OCI-LY7 (cell line): Measurements from ENCODE around the gene ATF6B. TPM values are rescaled to one million over a fixed set of nuclear protein-coding genes. Genes with fewer than 3 reads are reported as not detected.

ENCODE experiments used
- BruUV-seq: library from RNA; stranded (reverse); fragments of 400-500 nt; replicated peaks from 2 replicates; lab custom pipeline; 2021; lab: Mats Ljungman, UMichigan
- CTCF ChIA-PET: fragments of 300-600 bp; sonication (Branson Sonifier 250); formaldehyde crosslinking; loops from one replicate; lab custom pipeline; 2022; ENCODE audit warnings: antibody characterized with exemption; ENCODE audit not compliant: unreplicated experiment; lab: Charles Lee
- POLR2A ChIA-PET: fragments of 300-600 bp; sonication (Branson Sonifier 250); formaldehyde crosslinking; loops from one replicate; lab custom pipeline; 2022; ENCODE audit warnings: antibody characterized with exemption; lab: Charles Lee
- DNase-seq: peaks from one replicate; pipeline ENCODE4 v3.0.0-alpha.2; 2015; ENCODE audit warnings: low spot score
- H2AFZ ChIP-seq: fragments of 200-600 bp; sonication (generic), shearing (Covaris generic); 2 replicates; pipeline ENCODE4 v1.6.1; 2014; ENCODE audit warnings: mild to moderate bottlenecking, antibody characterized with exemption, low read length, moderate library complexity
- H3K27ac ChIP-seq: fragments of 200-600 bp; sonication (generic); 2 replicates; pipeline ENCODE4 v1.5.1; 2014; ENCODE audit warnings: mixed run types, low read depth, mild to moderate bottlenecking, moderate library complexity, low read length, inconsistent platforms; ENCODE audit not compliant: poor library complexity, severe bottlenecking
- H3K36me3 ChIP-seq: fragments of 200-600 bp; sonication (generic); 2 replicates; pipeline ENCODE4 v1.6.1; 2014; ENCODE audit warnings: mild to moderate bottlenecking, antibody characterized with exemption, low read length, moderate library complexity, mixed read lengths; ENCODE audit not compliant: insufficient read depth
- H3K4me1 ChIP-seq: fragments of 200-600 bp; sonication (generic); 2 replicates; pipeline ENCODE4 v1.5.1; 2014; ENCODE audit warnings: mild to moderate bottlenecking, low read length; ENCODE audit not compliant: insufficient read depth, poor library complexity, severe bottlenecking
- H3K4me2 ChIP-seq: fragments of 200-600 bp; sonication (generic); 2 replicates; pipeline ENCODE4 v1.6.1; 2014; ENCODE audit warnings: mild to moderate bottlenecking, low read length
- H3K4me3 ChIP-seq: fragments of 200-600 bp; sonication (generic); 2 replicates; pipeline ENCODE4 v1.5.1; 2014; ENCODE audit warnings: mild to moderate bottlenecking, low read depth, low read length; ENCODE audit not compliant: poor library complexity, severe bottlenecking
- H3K79me2 ChIP-seq: fragments of 200-600 bp; sonication (generic); 2 replicates; pipeline ENCODE4 v1.6.1; 2016; ENCODE audit warnings: low read depth, mild to moderate bottlenecking, low read length, moderate library complexity, mixed read lengths; ENCODE audit not compliant: insufficient read depth
- H3K9me2 ChIP-seq: fragments of 200-600 bp; sonication (generic); 2 replicates; pipeline ENCODE4 v1.6.1; 2016; ENCODE audit warnings: mild to moderate bottlenecking, low read length, mixed read lengths; ENCODE audit not compliant: insufficient read depth
- H3K9me3 ChIP-seq: fragments of 200-600 bp; sonication (generic); 2 replicates; pipeline ENCODE4 v1.6.1; 2014; ENCODE audit warnings: mild to moderate bottlenecking, mixed run types, low read length, mixed read lengths
- H4K20me1 ChIP-seq: fragments of 200-600 bp; sonication (generic); 2 replicates; pipeline ENCODE4 v1.6.1; 2014; ENCODE audit warnings: mild to moderate bottlenecking, antibody characterized with exemption, low read length, moderate library complexity, mixed read lengths; ENCODE audit not compliant: insufficient read depth
- EZH2phosphoT487 ChIP-seq: fragments of 200-600 bp; sonication (generic); IDR thresholded peaks from 2 replicates; pipeline ENCODE4 v1.6.1; 2018; ENCODE audit warnings: low read depth, borderline replicate concordance, mild to moderate bottlenecking, mixed run types, antibody characterized with exemption, low read length, moderate library complexity, mixed read lengths
- intact Hi-C: fragments of 100-400 bp; cut with micrococcal nuclease; formaldehyde crosslinking; loops from one replicate; pipeline ENCODE4 v1.10.0; 2022; ENCODE audit not compliant: unreplicated experiment
- total RNA-seq, 2 experiments: library from RNA; depleted of rRNA in 1 of 2; stranded (reverse); fragments of >200 nt in 1 of 2; shearing (Covaris generic) in 1 of 2; gene quantifications; 2 replicates each; pipeline ENCODE4 v1.2.3, GENCODE V29; 2014 to 2022
- TF ChIP-seq, protein P1 (sequence below): fragments of 200-600 bp; sonication (generic); conservative IDR thresholded peaks from 2 replicates; pipeline ENCODE4 v1.5.1; 2014; ENCODE audit warnings: mild to moderate bottlenecking, antibody characterized with exemption, low read length, moderate library complexity, mixed read lengths

Gene ATF6B
- total RNA-seq, 2 experiments from 2014 or later, result 57.7 to 122 TPM

DNA sequence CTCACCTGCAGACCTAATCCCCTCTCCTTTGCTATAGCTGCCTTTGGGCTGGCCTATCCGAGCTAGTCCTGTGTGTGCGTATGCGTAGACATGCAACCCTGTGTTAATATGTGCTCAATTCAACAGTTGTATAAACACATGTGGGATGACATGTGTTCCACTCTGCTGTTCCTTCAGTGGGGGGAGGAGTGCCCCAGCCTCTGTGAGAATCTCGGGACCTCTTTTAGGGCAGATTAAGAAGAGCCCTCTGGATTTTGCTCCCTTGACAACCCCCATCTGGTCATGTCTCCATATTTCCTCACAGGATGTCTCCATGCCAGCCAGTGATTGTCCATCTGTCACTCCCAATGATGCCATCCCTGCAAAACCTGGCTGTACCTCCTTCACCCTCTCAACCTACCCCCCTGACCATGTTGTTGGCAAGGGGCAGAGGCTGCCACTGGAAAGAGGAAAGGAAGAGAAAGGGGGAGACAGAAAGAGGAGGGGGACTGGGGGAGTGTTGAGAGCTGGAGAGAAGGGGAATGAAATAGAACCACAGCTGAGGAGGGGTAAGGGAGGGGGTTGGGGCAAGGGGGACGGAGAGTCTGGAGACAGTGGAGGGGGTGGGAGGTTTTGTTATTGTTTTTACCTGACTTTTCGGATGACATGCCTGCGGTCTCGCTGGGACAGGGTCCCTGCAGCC lies 23.3 kb upstream of the ATF6B start:
- BruUV-seq, result no TSS peak
- intact Hi-C loops, result no loop called here
- Histone ChIP-seq H3K27ac (no peak overlapping the region), H3K4me1 (peaks cover 23% of the 10 kb centered on the region), H3K79me2 (no peaks in the 10 kb centered on the region; the same call in 1 of the 2 replicates), H4K20me1 (no peaks in the 10 kb centered on the region), H3K9me3 (no peaks in the 10 kb centered on the region), H3K9me2 (no peaks in the 10 kb centered on the region), H3K4me2 (no peak overlapping the region), H3K4me3 (no peak overlapping the region), H3K36me3 (peaks cover 7% of the 10 kb centered on the region), H2AFZ (no peak overlapping the region)
- no peak for DNase-seq
- CTCF ChIA-PET, result no interaction called here
- TF ChIP-seq, protein P1, sequence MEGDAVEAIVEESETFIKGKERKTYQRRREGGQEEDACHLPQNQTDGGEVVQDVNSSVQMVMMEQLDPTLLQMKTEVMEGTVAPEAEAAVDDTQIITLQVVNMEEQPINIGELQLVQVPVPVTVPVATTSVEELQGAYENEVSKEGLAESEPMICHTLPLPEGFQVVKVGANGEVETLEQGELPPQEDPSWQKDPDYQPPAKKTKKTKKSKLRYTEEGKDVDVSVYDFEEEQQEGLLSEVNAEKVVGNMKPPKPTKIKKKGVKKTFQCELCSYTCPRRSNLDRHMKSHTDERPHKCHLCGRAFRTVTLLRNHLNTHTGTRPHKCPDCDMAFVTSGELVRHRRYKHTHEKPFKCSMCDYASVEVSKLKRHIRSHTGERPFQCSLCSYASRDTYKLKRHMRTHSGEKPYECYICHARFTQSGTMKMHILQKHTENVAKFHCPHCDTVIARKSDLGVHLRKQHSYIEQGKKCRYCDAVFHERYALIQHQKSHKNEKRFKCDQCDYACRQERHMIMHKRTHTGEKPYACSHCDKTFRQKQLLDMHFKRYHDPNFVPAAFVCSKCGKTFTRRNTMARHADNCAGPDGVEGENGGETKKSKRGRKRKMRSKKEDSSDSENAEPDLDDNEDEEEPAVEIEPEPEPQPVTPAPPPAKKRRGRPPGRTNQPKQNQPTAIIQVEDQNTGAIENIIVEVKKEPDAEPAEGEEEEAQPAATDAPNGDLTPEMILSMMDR, result no peak
- TF ChIP-seq EZH2phosphoT487, result no peak
- POLR2A ChIA-PET, result no interaction called here

DNA sequence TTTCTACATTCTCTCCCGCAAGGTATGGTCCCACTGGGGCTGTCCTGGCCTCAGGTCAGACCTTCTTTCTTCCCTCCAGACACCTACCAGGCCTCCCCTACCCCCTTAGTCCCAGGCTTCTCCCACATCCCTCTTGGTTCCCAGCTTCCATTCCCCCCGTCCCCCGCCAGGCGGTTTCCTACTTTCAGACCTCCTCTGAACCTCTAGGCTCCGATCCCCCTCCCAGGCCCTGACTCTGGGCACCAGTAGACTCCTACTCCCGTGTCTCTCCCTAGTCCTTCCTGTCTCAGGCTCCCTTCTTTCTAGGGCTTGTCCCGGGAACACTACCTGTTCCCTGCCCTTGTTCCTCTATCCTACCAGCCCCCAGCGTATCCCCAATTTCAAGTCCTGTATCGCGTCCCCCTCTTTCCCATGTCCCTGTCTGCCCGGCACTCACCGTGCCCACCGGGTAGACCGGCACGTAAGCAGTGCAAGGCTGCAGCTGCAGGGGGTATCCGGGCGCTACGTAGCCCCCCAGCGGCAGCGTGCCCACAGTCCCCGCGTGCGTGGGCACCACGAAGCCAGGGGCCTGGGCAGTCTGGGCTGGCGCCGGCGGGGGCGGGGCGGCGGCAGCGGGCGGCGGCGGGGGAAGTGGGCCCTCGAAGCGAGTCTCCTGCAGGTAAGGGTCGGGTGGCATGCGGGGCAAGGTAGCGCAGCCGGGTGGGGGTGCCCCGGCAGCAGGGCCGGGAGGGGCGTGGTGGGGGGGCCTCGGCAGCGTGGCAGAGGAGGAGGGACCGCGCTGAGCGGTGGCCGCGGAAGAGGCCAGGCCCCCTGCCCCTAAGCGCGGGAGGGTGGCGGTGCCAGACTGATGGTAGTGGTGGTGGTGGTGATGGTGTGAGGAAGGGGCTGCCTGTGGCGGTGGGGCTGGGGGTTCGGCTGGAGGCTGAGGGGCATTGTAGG lies 22.2 kb upstream of the ATF6B start:
- Histone ChIP-seq H2AFZ (no peak overlapping the region), H3K36me3 (no peaks in the 10 kb centered on the region), H3K4me3 (no peak overlapping the region), H3K79me2 (no peaks in the 10 kb centered on the region; the same call in 1 of the 2 replicates), H4K20me1 (no peaks in the 10 kb centered on the region), H3K9me3 (no peaks in the 10 kb centered on the region), H3K4me1 (peaks cover 16% of the 10 kb centered on the region), H3K4me2 (no peak overlapping the region), H3K27ac (no peak overlapping the region), H3K9me2 (no peaks in the 10 kb centered on the region)
- no peak for TF ChIP-seq EZH2phosphoT487
- TF ChIP-seq, protein P1, result no peak
- CTCF ChIA-PET, result no interaction called here
- no peak for DNase-seq
- POLR2A ChIA-PET, result no interaction called here
- no TSS peak for BruUV-seq
- intact Hi-C loops, result no loop called here
